MM.1S (cell line): ENCODE results near the gene S100A3.
"Not testable (repeated sequence)": the region's sequence is repeated elsewhere in the genome, so short reads cannot be mapped to it uniquely, and the experiment has no call there.

Source experiments
- DNase-seq: peaks from one replicate; pipeline ENCODE4 v3.0.0-alpha.2; 2015
- H2AFZ ChIP-seq: fragments of 300-600 bp; sonication (generic); 2 replicates; pipeline ENCODE4 v1.6.0; 2016; ENCODE audit warnings: antibody characterized with exemption, low read length
- H3F3A ChIP-seq: fragments of 300-600 bp; sonication (generic); 2 replicates; pipeline ENCODE4 v1.6.1; 2016; ENCODE audit warnings: mild to moderate bottlenecking, antibody characterized with exemption, low read length, moderate library complexity, mixed read lengths; ENCODE audit not compliant: insufficient read depth
- H3K27ac ChIP-seq: fragments of 300-600 bp; sonication (generic); 2 replicates; pipeline ENCODE4 v1.5.1; 2016; ENCODE audit warnings: mild to moderate bottlenecking, low read length
- H3K27me3 ChIP-seq: fragments of 300-600 bp; sonication (generic); replicated peaks from 2 replicates; pipeline ENCODE4 v1.6.0; 2016; ENCODE audit warnings: low read length; ENCODE audit not compliant: insufficient read depth
- H3K36me3 ChIP-seq: fragments of 300-600 bp; sonication (generic); replicated peaks from 2 replicates; pipeline ENCODE4 v1.6.1; 2016; ENCODE audit warnings: mild to moderate bottlenecking, low read length, mixed read lengths; ENCODE audit not compliant: insufficient read depth
- H3K4me1 ChIP-seq: fragments of 300-600 bp; sonication (generic); 2 replicates; pipeline ENCODE4 v1.6.1; 2016; ENCODE audit warnings: low read length, mixed read lengths
- H3K4me2 ChIP-seq: fragments of 300-600 bp; sonication (generic); 2 replicates; pipeline ENCODE4 v1.6.0; 2016; ENCODE audit warnings: low read depth, low read length
- H3K4me3 ChIP-seq: fragments of 300-600 bp; sonication (generic); 2 replicates; pipeline ENCODE4 v1.5.1; 2016; ENCODE audit warnings: low read length, mixed read lengths
- H3K79me2 ChIP-seq: fragments of 300-600 bp; sonication (generic); 2 replicates; pipeline ENCODE4 v1.6.1; 2016; ENCODE audit warnings: mixed run types, low read length, mixed read lengths
- H3K9ac ChIP-seq: fragments of 300-600 bp; sonication (generic); 2 replicates; pipeline ENCODE4 v1.6.1; 2016; ENCODE audit warnings: low read length, mixed read lengths
- H3K9me2 ChIP-seq: fragments of 300-600 bp; sonication (generic); replicated peaks from 2 replicates; pipeline ENCODE4 v1.6.1; 2016; ENCODE audit warnings: mild to moderate bottlenecking, low read length, mixed read lengths; ENCODE audit not compliant: insufficient read depth
- H3K9me3 ChIP-seq: fragments of 300-600 bp; sonication (generic); replicated peaks from 2 replicates; pipeline ENCODE4 v1.6.1; 2016; ENCODE audit warnings: mild to moderate bottlenecking, low read length, mixed read lengths; ENCODE audit not compliant: insufficient read depth
- H4K20me1 ChIP-seq: fragments of 300-600 bp; sonication (generic); 2 replicates; pipeline ENCODE4 v1.6.1; 2016; ENCODE audit warnings: mild to moderate bottlenecking, low read length, moderate library complexity, mixed read lengths; ENCODE audit not compliant: insufficient read depth
- EZH2 ChIP-seq: fragments of 300-600 bp; sonication (generic); optimal IDR thresholded peaks from 2 replicates; pipeline ENCODE3; 2017; ENCODE audit warnings: low read depth, mild to moderate bottlenecking, antibody characterized with exemption, low read length, mixed read lengths
- EZH2phosphoT487 ChIP-seq: fragments of 300-600 bp; sonication (generic); IDR thresholded peaks from 2 replicates; pipeline ENCODE4 v1.6.1; 2018; ENCODE audit warnings: antibody characterized with exemption, low read length
- TF ChIP-seq, protein P1 (sequence below): fragments of 300-600 bp; sonication (generic); IDR thresholded peaks from 2 replicates; pipeline ENCODE4 v1.5.1; 2016; ENCODE audit warnings: antibody characterized with exemption, low read length, mixed read lengths

Gene S100A3

GRCh38 chr1:153563991-153564390 is 14.9 kb upstream of the S100A3 start:
- no peak overlapping the region for H3K4me2 ChIP-seq
- H3K4me1 ChIP-seq: peaks cover 12% of the 10 kb centered on the region
- H3K4me3 ChIP-seq: no peak overlapping the region
- no peaks in the 10 kb centered on the region for H3K79me2 ChIP-seq
- DNase-seq: no peak
- H3K9me3 ChIP-seq: no peaks in the 10 kb centered on the region
- H3F3A ChIP-seq: no peaks in the 10 kb centered on the region
- no peak overlapping the region for H3K9ac ChIP-seq
- no peak overlapping the region for H2AFZ ChIP-seq
- TF ChIP-seq EZH2phosphoT487: no peak
- TF ChIP-seq, protein P1, sequence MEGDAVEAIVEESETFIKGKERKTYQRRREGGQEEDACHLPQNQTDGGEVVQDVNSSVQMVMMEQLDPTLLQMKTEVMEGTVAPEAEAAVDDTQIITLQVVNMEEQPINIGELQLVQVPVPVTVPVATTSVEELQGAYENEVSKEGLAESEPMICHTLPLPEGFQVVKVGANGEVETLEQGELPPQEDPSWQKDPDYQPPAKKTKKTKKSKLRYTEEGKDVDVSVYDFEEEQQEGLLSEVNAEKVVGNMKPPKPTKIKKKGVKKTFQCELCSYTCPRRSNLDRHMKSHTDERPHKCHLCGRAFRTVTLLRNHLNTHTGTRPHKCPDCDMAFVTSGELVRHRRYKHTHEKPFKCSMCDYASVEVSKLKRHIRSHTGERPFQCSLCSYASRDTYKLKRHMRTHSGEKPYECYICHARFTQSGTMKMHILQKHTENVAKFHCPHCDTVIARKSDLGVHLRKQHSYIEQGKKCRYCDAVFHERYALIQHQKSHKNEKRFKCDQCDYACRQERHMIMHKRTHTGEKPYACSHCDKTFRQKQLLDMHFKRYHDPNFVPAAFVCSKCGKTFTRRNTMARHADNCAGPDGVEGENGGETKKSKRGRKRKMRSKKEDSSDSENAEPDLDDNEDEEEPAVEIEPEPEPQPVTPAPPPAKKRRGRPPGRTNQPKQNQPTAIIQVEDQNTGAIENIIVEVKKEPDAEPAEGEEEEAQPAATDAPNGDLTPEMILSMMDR: no peak
- TF ChIP-seq EZH2: no peak
- H3K27ac ChIP-seq: no peak overlapping the region
- no peaks in the 10 kb centered on the region for H3K36me3 ChIP-seq
- H3K27me3 ChIP-seq: no peaks in the 10 kb centered on the region
- H3K9me2 ChIP-seq: no peaks in the 10 kb centered on the region
- H4K20me1 ChIP-seq: no peaks in the 10 kb centered on the region

GRCh38 chr1:153563483-153563901 is 14.4 kb upstream of the S100A3 start:
- Histone ChIP-seq H3K4me1 (peaks cover 12% of the 10 kb centered on the region), H3K9ac (no peak overlapping the region), H4K20me1 (no peaks in the 10 kb centered on the region), H2AFZ (no peak overlapping the region), H3K9me3 (no peaks in the 10 kb centered on the region), H3K36me3 (no peaks in the 10 kb centered on the region), H3K4me3 (no peak overlapping the region), H3K27me3 (no peaks in the 10 kb centered on the region), H3F3A (no peaks in the 10 kb centered on the region), H3K4me2 (no peak overlapping the region), H3K9me2 (no peaks in the 10 kb centered on the region), H3K27ac (no peak overlapping the region), H3K79me2 (no peaks in the 10 kb centered on the region)
- TF ChIP-seq, protein P1: no peak
- TF ChIP-seq EZH2phosphoT487 (no peak), EZH2 (no peak)
- DNase-seq: no peak

DNA sequence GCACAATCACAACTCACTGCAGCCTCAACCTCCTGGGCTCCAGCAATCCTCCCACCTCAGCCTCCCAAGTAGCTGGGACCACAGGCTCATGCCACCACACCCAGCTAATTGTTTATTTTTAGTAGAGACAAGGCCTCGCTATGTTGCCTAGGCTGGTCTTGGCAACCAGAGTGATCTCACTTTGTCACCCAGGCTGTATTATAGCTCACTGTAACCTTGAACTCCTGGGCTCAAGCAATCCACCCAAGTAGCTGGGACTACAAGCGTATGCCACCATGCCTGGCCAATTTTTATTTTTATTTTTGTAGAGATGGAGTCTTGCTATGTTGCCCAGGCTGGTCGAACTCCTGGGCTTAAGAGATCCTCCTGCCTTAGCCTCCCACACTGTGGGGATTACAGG is 13.0 kb upstream of the S100A3 start:
- not testable (repeated sequence) for H3K9ac ChIP-seq, H3K27me3 ChIP-seq, H3K36me3 ChIP-seq, H3K4me1 ChIP-seq, H3K79me2 ChIP-seq, DNase-seq, H3K27ac ChIP-seq, H3K4me2 ChIP-seq, H3F3A ChIP-seq, H3K9me2 ChIP-seq, H3K4me3 ChIP-seq, H3K9me3 ChIP-seq, H2AFZ ChIP-seq, H4K20me1 ChIP-seq

DNA sequence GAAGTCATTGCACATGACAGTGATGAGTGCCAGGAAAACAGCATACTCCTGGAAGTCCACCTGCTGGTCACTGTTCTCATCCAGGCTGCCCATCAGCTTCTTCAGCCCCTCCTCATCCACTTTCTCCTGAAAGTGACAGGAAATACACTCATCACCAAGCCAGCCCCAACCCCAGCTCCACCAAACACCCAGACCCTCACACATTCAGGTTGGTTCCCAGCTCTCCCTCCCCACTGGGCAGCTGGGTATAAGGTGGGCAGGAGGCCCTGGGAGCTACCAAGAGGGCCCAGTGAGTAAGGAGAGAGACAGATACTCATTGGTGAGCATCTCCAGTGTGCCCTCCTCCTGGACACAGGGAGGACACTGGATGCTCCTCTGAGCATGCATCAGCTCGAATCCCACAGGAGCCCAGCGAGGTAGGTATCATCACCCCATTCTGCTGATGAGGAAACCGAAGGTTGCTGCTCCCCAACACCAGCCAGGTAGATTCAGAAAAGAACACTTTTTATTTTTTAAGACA is 12.5 kb upstream of the S100A3 start:
- Histone ChIP-seq H3K9me3 (no peaks in the 10 kb centered on the region), H3K79me2 (no peaks in the 10 kb centered on the region), H3K4me3 (no peak overlapping the region), H3K9me2 (no peaks in the 10 kb centered on the region), H3K4me1 (peaks cover 3% of the 10 kb centered on the region), H2AFZ (no peak overlapping the region), H3K4me2 (no peak overlapping the region), H3K27ac (no peak overlapping the region), H3F3A (no peaks in the 10 kb centered on the region), H4K20me1 (no peaks in the 10 kb centered on the region), H3K9ac (no peak overlapping the region), H3K27me3 (no peaks in the 10 kb centered on the region), H3K36me3 (no peaks in the 10 kb centered on the region)
- TF ChIP-seq EZH2phosphoT487: no peak
- no peak for TF ChIP-seq EZH2
- TF ChIP-seq, protein P1: no peak
- DNase-seq: no peak
